Endometrial microvascular endothelial cells (primary cell): ENCODE results near the gene MOK. TPM values are rescaled to one million over a fixed set of nuclear protein-coding genes. Genes with fewer than 3 reads are reported as not detected.

Source experiments
- in situ Hi-C: cut with HindIII; loops from 2 replicates; pipeline ENCODE4 v1.10.0; 2017; ENCODE audit warnings: low sequenced_read_pairs, low pct_unique_long_range_greater_than_20kb; ENCODE audit errors: inconsistent ontology term
- total RNA-seq: library from RNA; depleted of rRNA; stranded (reverse); fragments of >200 nt; gene quantifications from one replicate; pipeline ENCODE4 v1.2.3, GENCODE V29; 2015; ENCODE audit errors: inconsistent ontology term

MOK gene
- total RNA-seq, 1 donor from 2014 or later: 7.5 TPM

- in situ Hi-C loops: no loop called here
These were observed 107.6 kb downstream of the MOK start for GRCh38 chr14:102197317-102197853.

- in situ Hi-C loops: no loop called here
These were observed 108.1 kb downstream of the MOK start for GRCh38 chr14:102196902-102197230.

GRCh38 chr14:102196039-102196901 is 108.7 kb downstream of the MOK start:
- in situ Hi-C loops: no loop called here

- in situ Hi-C loops: no loop called here
These were observed 109.5 kb downstream of the MOK start for GRCh38 chr14:102195446-102195845.

GRCh38 chr14:102194856-102195255 is 110.1 kb downstream of the MOK start:
- in situ Hi-C loops: no loop called here

GRCh38 chr14:102192840-102193502 is 112.0 kb downstream of the MOK start:
- in situ Hi-C loops: no loop called here

GRCh38 chr14:102189874-102190273 is 115.1 kb downstream of the MOK start:
- in situ Hi-C loops: no loop called here

- in situ Hi-C loops: no loop called here
These were observed 116.8 kb downstream of the MOK start for GRCh38 chr14:102188187-102188586.

GRCh38 chr14:102187568-102188001 is 117.4 kb downstream of the MOK start:
- in situ Hi-C loops: no loop called here

GRCh38 chr14:102187044-102187443 is 117.9 kb downstream of the MOK start:
- in situ Hi-C loops: no loop called here

GRCh38 chr14:102185360-102185759 is 119.6 kb downstream of the MOK start:
- in situ Hi-C loops: no loop called here

GRCh38 chr14:102184316-102185035 is 120.5 kb downstream of the MOK start:
- in situ Hi-C loops: no loop called here

- in situ Hi-C loops: no loop called here
These were observed 121.1 kb downstream of the MOK start for GRCh38 chr14:102183886-102184285.

- in situ Hi-C loops: no loop called here
These were observed 121.9 kb downstream of the MOK start for GRCh38 chr14:102182936-102183619.

GRCh38 chr14:102182190-102182589 is 122.8 kb downstream of the MOK start:
- in situ Hi-C loops: no loop called here

- in situ Hi-C loops: no loop called here
These were observed 123.8 kb downstream of the MOK start for GRCh38 chr14:102181187-102181586.

GRCh38 chr14:102180248-102180998 is 124.5 kb downstream of the MOK start:
- in situ Hi-C loops: no loop called here
